Psoas muscle (tissue), 8 donors: ENCODE measurements around the gene IPPK. TPM values are rescaled to one million over a fixed set of nuclear protein-coding genes. Genes with fewer than 3 reads are reported as not detected.

Experiments used
- ATAC-seq, 4 donors: fragments of 200-7000 bp; cut with Tn5 transposase; one replicate each; pipeline ENCODE4 v1.9.1; 2020; ENCODE audit warnings: moderate library complexity in 3 of 4, mild to moderate bottlenecking in 2 of 4
- DNase-seq, 2 donors: peaks; one replicate each; pipeline ENCODE4 v3.0.0-alpha.2; 2020
- H3K27ac ChIP-seq: fragments of 200-600 bp; one replicate; pipeline ENCODE4 v1.8.0; 2022
- H3K27me3 ChIP-seq, 3 donors: fragments of 200-600 bp in 1 of 3; one replicate each; pipeline versions ENCODE4 v1.6.1 to v1.8.0; 2013 to 2022; ENCODE audit warnings: low read length in 2 of 3, mild to moderate bottlenecking in 2 of 3, moderate library complexity in 1 of 3; ENCODE audit not compliant: insufficient read depth in 3 of 3
- H3K36me3 ChIP-seq, 2 donors: fragments of 200-600 bp in 1 of 2; one replicate each; pipeline versions ENCODE4 v1.6.1 to v1.8.0; 2013 to 2022; ENCODE audit warnings: low read depth in 1 of 2, mild to moderate bottlenecking in 1 of 2, moderate library complexity in 1 of 2; ENCODE audit not compliant: insufficient read depth in 1 of 2
- H3K4me1 ChIP-seq: fragments of 200-600 bp; one replicate; pipeline ENCODE4 v1.8.0; 2022
- H3K4me3 ChIP-seq: fragments of 200-600 bp; one replicate; pipeline ENCODE4 v1.8.0; 2022; ENCODE audit warnings: mild to moderate bottlenecking
- H3K9me3 ChIP-seq: fragments of 200-600 bp; one replicate; pipeline ENCODE4 v1.8.0; 2022
- WGBS, 3 donors: extraction: QIAGEN DNeasy Blood & Tissue Kit; methylation state at CpG; one replicate each; pipeline versions ENCODE4 v1.1.6 to v1.1.7; 2013; 5-methylcytosine and 5-hydroxymethylcytosine counted together
- intact Hi-C, 2 donors: fragments of 100-400 bp; cut with DNase I; formaldehyde crosslinking; loops; one replicate each; pipeline versions ENCODE4 v1.11.0 to v1.14.2; 2022
- polyA plus RNA-seq, 3 donors: library from polyadenylated mRNA; stranded (reverse); fragments of 200-250 nt; gene quantifications; one replicate each; pipeline ENCODE4 v1.2.3, GENCODE V29; 2013
- total RNA-seq, 4 donors: library from RNA; stranded (reverse); fragmentation: NEBNext Ultra II Directional in 2 of 4; extraction: Animal tissue kit (Norgen Biotek cat#: 25700) in 2 of 4; gene quantifications; one replicate each; pipeline versions ENCODE4 v1.2.1 to v1.2.4, GENCODE V29; 2021 to 2023
- TF ChIP-seq, protein P1 (sequence below): fragments of 200-600 bp; IDR thresholded peaks from one replicate; pipeline ENCODE4 v1.8.0; 2022; ENCODE audit warnings: antibody characterized with exemption
- donor health status: healthy with polysubstance abuse.
- donor health status: DM: no; HTN: no; CAD: no; lungs with moderate emphysema.
- donor health status: Bipolar disorder and iron deficiency.
- donor health status: healthy.
- donor health status: DM: yes; HTN: yes; CAD: no.
- donor health status: DM: no; HTN: no; CAD: no.
- donor health status: DM: no; HTN: no; CAD: no.
- donor health status: DM: yes; HTN: yes; CAD: no.

The IPPK gene
- total and polyA plus RNA-seq, 7 donors: 3.9 to 10.5 (median 8.5) TPM

DNA sequence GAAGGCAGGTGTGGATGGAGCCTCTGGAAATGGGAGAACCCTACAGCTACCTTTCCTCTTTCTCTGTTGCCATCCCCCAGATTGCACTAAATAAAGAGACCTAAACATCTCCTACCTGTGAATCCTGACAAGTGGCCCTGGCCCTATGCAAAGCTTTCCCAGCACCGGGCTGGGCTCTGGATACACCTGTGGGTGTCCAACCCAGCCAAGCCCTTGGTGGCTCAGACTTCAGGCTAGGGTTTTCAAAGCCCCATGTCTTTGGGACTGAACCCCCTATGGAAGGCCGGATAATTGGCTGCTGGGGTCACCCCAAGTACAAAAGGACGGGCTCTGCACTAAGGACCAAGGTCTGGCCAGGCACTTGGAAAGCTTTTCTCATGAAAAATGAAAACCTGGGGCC is 44.1 kb upstream of the IPPK start:
- 95 to 100% (median 96%) methylated on average over 3 of the region's 3 CpGs for WGBS, 3 donors
- intact Hi-C loops: no loop called here

DNA sequence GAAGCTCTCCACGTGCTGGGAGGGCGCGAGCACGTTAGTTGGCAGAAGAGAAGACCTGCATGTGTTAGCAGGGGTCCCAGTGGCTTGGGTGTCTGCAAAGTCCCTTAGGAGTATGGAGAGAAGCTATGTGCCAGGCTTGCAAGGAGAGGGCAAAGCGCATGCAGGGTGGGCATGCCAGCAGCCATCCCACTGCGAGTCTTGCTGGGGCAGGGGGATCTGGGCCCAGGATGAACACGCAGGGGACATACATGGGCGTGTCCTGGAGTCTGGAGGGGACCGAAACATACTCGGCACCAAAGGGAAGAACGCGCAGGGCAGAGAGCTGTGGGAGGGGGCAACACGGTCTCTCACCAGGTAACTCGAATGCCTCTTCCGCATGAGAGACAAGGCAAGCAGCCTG is 43.6 kb upstream of the IPPK start:
- Histone ChIP-seq H3K27me3 (no peaks in the 10 kb centered on the region), H3K4me1 (no peaks in the 10 kb centered on the region), H3K9me3 (no peaks in the 10 kb centered on the region), H3K27ac (no peak overlapping the region), H3K4me3 (no peak overlapping the region), H3K36me3 (peaks cover 6 to 92% of the 10 kb centered on the region in 2 donors)
- intact Hi-C loops: no loop called here
- ATAC-seq: no peak
- DNase-seq: no peak
- 91 to 93% (median 92%) methylated on average over 15 of the region's 15 CpGs for WGBS, 3 donors
- TF ChIP-seq, protein P1, sequence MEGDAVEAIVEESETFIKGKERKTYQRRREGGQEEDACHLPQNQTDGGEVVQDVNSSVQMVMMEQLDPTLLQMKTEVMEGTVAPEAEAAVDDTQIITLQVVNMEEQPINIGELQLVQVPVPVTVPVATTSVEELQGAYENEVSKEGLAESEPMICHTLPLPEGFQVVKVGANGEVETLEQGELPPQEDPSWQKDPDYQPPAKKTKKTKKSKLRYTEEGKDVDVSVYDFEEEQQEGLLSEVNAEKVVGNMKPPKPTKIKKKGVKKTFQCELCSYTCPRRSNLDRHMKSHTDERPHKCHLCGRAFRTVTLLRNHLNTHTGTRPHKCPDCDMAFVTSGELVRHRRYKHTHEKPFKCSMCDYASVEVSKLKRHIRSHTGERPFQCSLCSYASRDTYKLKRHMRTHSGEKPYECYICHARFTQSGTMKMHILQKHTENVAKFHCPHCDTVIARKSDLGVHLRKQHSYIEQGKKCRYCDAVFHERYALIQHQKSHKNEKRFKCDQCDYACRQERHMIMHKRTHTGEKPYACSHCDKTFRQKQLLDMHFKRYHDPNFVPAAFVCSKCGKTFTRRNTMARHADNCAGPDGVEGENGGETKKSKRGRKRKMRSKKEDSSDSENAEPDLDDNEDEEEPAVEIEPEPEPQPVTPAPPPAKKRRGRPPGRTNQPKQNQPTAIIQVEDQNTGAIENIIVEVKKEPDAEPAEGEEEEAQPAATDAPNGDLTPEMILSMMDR: no peak

More for the DNA sequence above, 44.1 kb upstream of the IPPK start:
- DNase-seq: no peak
- Histone ChIP-seq H3K9me3 (no peaks in the 10 kb centered on the region), H3K27ac (no peak overlapping the region), H3K27me3 (no peaks in the 10 kb centered on the region), H3K4me1 (no peaks in the 10 kb centered on the region), H3K36me3 (peaks cover 6 to 97% of the 10 kb centered on the region in 2 donors), H3K4me3 (no peak overlapping the region)
- TF ChIP-seq, protein P1: no peak
- ATAC-seq: no peak

DNA sequence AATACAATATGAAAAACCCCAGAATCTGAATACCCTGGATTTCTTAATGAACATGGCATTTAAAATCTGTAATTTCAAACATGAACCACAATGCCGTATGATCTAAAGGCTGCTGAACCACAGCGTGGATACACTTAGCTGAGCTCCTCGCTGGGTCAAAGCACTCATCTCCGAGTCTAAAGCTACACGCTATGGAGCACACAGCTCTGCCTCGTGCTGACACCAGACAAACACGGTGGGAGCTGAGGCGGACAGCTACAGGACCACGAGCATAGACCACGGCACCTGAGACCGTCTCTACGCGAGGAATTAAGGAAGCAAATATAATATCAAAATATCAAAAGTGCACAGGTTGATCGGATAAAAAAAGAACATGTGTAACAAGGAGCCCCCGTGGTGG is 42.8 kb upstream of the IPPK start:
- Histone ChIP-seq H3K27ac (no peak overlapping the region), H3K4me1 (no peaks in the 10 kb centered on the region), H3K36me3 (peaks cover 2 to 84% of the 10 kb centered on the region in 2 donors), H3K27me3 (no peaks in the 10 kb centered on the region), H3K4me3 (no peak overlapping the region), H3K9me3 (no peaks in the 10 kb centered on the region)
- TF ChIP-seq, protein P1: no peak
- DNase-seq: no peak
- 93 to 97% (median 94%) methylated on average over 15 of the region's 15 CpGs for WGBS, 3 donors
- intact Hi-C loops: no loop called here
- ATAC-seq: no peak

DNA sequence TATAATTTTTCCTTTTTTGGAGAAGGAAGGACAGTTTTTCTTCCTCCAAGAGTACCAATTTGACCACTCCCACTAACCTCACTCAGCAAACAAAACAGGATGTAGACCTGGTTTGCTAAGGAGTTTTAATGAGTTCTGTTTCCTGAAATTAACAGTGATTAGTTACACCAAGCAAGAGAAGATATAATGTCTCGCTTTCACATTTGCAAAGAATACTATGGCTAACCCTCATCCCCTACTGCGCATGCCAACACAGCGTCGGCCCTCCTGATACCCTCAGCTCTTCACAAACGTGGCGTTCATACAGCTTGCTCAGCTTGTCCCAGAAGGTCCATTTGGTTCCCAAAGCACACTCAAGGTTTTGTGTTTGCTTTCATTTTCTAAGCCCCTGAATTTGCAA is 41.9 kb upstream of the IPPK start:
- TF ChIP-seq, protein P1: no peak
- no peaks in the 10 kb centered on the region for H3K9me3 ChIP-seq
- H3K27me3 ChIP-seq: no peaks in the 10 kb centered on the region
- intact Hi-C loops: no loop called here
- WGBS, 3 donors: 70 to 81% (median 75%) methylated on average over 6 of the region's 6 CpGs
- peaks cover 2 to 75% of the 10 kb centered on the region in 2 donors for H3K36me3 ChIP-seq
- no peak overlapping the region for H3K4me3 ChIP-seq
- H3K4me1 ChIP-seq: no peaks in the 10 kb centered on the region
- no peak for DNase-seq
- no peak for ATAC-seq
- no peak overlapping the region for H3K27ac ChIP-seq

DNA sequence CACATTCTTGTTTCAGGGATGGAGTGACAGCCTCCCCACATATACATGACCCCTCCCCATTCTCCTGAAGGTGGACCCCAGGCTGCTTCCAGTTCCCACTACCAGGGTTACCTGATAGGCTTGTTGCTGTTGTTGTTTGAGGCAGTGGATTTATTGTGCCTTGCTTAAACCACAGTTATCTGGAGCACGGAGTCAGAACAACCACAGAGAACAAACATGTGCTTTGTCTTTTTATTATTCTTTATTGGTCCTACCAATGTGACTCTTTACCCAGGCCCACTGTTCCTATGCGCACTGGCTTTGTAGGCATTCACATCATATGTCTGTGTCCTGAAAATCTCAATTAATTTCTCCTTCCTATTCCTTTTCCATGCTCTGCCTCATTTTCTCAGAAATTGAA is 41.2 kb upstream of the IPPK start:
- intact Hi-C loops: no loop called here
- no peak overlapping the region for H3K27ac ChIP-seq
- H3K36me3 ChIP-seq: peaks cover 2 to 70% of the 10 kb centered on the region in 2 donors

More for the DNA sequence above, 41.2 kb upstream of the IPPK start:
- no peak overlapping the region for H3K4me3 ChIP-seq
- no peaks in the 10 kb centered on the region for H3K9me3 ChIP-seq
- H3K27me3 ChIP-seq: no peaks in the 10 kb centered on the region
- ATAC-seq (no peak), DNase-seq (no peak)
- WGBS, 3 donors: 69 to 93% (median 89%) methylated on average over 2 of the region's 2 CpGs
- TF ChIP-seq, protein P1: no peak
- H3K4me1 ChIP-seq: no peaks in the 10 kb centered on the region
